ENCODE results near the gene ADAMTS16. TPM values are rescaled to one million over a fixed set of nuclear protein-coding genes. Genes with fewer than 3 reads are reported as not detected.

ADAMTS16 gene
- total RNA-seq, 1 experiment from 2014 or later: 12.3 TPM

DNA sequence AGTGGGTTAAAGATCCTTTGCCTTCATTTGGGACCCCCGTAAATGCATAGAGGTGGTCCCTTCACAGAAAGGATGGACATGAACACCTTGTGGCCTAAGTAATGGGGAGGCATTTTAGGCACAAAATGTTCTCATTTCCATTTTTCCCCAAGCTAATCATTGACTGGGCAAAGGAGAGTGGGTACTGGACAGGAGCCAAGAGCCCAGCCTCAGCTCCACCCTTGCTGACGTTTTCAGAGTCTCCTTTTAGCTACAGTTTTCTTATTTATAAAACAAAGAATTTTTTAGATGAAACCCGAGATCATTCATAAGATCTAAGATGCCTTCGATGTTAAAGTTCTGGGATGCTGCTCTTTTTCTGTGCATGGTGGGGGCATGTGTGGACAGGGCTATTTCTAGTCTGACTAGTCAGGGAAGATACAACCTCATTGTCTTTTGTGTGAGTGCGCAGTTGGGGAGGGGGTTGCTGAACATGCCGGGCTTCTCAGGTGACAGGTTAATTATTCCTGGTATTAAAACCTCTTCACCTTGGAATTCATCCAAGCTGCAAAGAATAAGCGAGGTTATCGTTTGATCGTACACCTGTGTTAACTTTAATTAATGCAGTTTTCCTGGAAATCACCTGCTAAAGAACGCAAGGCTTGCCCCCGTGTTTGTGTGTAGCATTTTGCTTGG is 48.4 kb downstream of the ADAMTS16 start:
- Histone ChIP-seq H3K27me3 (ENCODE audit: control insufficient read depth, insufficient read depth, low read length) (no peaks in the 10 kb centered on the region), H3K36me3 (replicated peaks; ENCODE audit: control insufficient read depth, insufficient read depth, low read length) (no peaks in the 10 kb centered on the region; the same call in 1 of the 2 replicates), H3K4me3 (ENCODE audit: insufficient read depth, low read depth, low read length) (no peak overlapping the region)
- no peak for DNase-seq

DNA sequence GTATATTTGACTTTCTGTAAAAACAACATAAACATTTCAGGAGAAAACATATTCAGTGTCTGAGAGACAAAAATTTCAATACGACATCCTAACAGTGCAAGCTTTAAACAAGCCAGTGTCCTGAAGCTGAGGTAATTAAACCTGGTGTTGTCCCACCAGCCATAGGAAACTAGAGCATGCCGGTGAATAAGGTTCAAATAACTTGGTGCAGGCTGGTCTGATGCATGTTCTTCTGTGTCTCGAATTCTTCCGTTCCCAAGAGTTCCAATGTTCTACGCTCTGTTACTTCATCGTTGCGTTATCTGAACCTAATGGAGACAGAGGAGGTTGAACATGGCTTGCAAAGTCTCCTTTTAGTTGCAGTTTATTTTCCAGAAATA is 48.9 kb downstream of the ADAMTS16 start:
- no peaks in the 10 kb centered on the region; the same call in 1 of the 2 replicates for H3K36me3 ChIP-seq (replicated peaks; ENCODE audit: control insufficient read depth, insufficient read depth, low read length)
- H3K27me3 ChIP-seq (ENCODE audit: control insufficient read depth, insufficient read depth, low read length): no peaks in the 10 kb centered on the region
- no peak for DNase-seq
- no peak overlapping the region for H3K4me3 ChIP-seq (ENCODE audit: insufficient read depth, low read depth, low read length)

DNA sequence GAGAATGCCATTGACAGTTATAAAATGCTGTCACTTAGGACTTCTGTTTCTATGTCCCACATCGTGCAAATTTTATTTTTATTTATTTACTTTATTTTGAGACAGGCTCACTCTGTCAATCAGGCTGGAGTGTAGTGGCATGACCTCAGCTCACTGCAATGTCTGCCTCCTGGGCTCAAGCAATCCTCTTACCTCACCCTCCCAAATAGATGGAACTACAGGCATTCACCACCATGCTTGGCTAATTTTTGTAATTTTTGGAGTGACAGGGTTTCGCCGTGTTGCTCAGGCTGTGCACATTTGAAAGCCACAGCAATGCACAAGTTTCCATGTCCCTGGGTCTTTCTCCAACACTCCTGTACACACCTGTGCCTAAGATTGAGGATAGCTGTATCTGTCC is 51.8 kb downstream of the ADAMTS16 start:
- Histone ChIP-seq H3K27me3 (ENCODE audit: control insufficient read depth, insufficient read depth, low read length) (no peaks in the 10 kb centered on the region), H3K4me3 (ENCODE audit: insufficient read depth, low read depth, low read length) (no peak overlapping the region), H3K36me3 (replicated peaks; ENCODE audit: control insufficient read depth, insufficient read depth, low read length) (no peaks in the 10 kb centered on the region; the same call in 1 of the 2 replicates)
- DNase-seq: no peak

DNA sequence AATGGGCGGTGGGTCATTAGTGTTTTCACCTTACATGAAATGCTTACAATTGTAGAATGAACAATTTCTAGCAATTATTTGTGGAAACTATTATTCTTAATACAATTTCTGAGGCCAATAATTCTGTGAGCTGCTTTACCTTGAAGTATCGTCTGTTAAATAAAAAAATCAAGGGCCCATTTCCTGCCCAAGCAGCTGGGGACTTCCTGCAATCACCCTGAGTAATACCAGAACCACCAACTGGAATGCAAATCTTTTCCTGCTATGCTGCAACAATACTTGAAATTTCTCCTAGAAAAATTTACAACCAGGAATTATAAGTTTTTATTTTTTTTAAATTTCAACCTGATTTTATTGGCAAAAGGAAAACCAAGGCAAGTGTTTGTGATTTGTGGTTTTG is 52.6 kb downstream of the ADAMTS16 start:
- Histone ChIP-seq H3K36me3 (replicated peaks; ENCODE audit: control insufficient read depth, insufficient read depth, low read length) (no peaks in the 10 kb centered on the region; the same call in 1 of the 2 replicates), H3K4me3 (ENCODE audit: insufficient read depth, low read depth, low read length) (no peak overlapping the region), H3K27me3 (ENCODE audit: control insufficient read depth, insufficient read depth, low read length) (no peaks in the 10 kb centered on the region)
- no peak for DNase-seq

DNA sequence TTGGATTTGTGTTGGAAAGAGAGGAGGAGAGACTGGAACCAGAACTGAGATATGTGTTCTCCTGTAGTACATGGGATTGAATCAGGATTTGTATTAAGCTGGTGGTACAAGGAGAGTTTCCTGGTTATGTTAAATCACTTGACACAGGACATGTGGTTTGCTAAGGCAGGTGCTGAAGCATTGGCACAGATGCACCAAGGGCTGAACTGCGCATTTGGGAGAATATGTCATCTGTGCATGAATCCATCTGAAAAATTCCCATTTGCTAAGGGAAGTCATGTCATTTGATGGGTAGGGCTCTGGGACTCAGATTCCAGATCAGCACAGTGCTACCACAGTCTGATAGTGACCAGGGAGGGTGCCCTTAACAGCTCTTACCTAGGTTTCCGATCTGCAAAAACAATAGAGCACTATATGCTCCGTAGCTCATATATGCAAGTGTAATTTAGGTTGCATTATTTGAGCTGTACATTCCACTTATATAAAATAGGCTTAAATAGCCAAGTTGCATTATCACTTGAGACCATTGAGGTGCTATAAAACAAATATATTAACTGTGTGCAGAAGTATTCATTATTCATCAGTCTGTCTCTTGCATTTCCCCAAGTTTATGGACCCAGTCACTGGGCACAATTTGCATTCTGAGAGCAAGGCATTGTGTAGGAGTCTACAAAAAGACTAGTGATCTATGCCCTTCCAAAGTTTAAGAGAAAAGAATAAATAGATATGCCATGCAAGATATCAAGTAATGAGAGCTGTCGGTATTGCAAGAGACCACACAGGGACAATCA is 55.2 kb downstream of the ADAMTS16 start:
- Histone ChIP-seq H3K4me3 (ENCODE audit: insufficient read depth, low read depth, low read length) (no peak overlapping the region), H3K27me3 (ENCODE audit: control insufficient read depth, insufficient read depth, low read length) (no peaks in the 10 kb centered on the region), H3K36me3 (replicated peaks; ENCODE audit: control insufficient read depth, insufficient read depth, low read length) (no peaks in the 10 kb centered on the region; the same call in 1 of the 2 replicates)
- DNase-seq: no peak

DNA sequence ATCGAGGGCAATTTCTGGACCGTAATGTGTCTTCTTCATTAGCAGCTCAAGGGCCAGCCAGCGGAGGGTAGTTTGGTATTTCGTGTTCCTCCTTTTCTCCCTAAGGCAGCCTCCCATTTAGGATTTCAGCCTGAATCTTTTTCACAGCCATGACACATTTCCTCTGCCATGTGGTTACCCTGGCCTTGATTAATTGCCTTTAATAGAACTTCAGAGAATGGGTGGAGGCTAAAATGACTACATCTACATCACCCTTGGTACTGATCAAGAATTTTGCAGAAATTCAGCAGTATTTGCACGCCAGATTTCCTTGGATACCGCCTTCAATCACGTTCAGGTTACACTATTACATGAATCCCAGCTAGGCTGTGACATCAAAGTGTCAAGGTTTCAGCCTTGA is 58.0 kb downstream of the ADAMTS16 start:
- Histone ChIP-seq H3K27me3 (ENCODE audit: control insufficient read depth, insufficient read depth, low read length) (no peaks in the 10 kb centered on the region), H3K4me3 (ENCODE audit: insufficient read depth, low read depth, low read length) (no peak overlapping the region), H3K36me3 (replicated peaks; ENCODE audit: control insufficient read depth, insufficient read depth, low read length) (no peaks in the 10 kb centered on the region)
- DNase-seq: no peak

DNA sequence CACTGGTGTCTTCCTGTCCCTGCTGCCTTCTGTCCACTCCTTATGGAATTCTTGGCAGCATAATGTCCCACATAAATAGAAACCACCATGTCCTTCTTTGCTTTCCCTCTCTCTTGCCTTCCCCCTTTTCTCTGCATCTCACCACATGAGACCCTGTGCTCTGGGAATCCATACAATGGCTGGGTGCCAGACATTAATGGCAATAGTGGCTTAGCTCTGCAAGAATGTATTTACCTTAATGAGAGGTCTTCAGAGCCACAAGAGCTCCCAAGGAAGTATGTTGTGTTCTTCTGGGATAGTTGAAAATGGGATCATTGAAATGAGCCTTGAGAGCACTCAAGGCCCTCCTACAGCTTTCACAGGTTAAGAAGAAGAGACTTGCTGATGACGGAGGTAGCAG is 58.7 kb downstream of the ADAMTS16 start:
- Histone ChIP-seq H3K27me3 (ENCODE audit: control insufficient read depth, insufficient read depth, low read length) (no peaks in the 10 kb centered on the region), H3K4me3 (ENCODE audit: insufficient read depth, low read depth, low read length) (no peak overlapping the region), H3K36me3 (replicated peaks; ENCODE audit: control insufficient read depth, insufficient read depth, low read length) (no peaks in the 10 kb centered on the region)
- DNase-seq: no peak

DNA sequence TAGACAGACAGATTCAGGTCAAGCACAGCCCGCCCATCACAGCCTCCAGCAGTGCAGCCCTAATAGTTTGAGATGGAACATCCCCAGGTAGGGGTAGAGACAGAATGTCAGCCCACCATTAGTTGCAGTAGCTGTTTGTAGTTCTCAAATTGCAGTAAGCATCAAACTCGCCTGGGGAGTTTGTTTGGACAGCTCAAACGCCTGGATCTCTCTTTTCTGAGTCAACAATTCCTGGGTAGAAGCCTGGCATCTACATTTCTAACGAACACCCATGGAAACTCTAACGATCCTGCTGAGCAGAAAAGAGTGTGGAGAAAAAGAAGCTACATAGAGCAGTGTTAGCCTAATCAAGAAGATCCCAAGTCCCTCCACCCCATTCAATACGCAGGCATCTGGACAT is 59.4 kb downstream of the ADAMTS16 start:
- DNase-seq: no peak
- no peaks in the 10 kb centered on the region for H3K27me3 ChIP-seq (ENCODE audit: control insufficient read depth, insufficient read depth, low read length)
- H3K36me3 ChIP-seq (replicated peaks; ENCODE audit: control insufficient read depth, insufficient read depth, low read length): no peaks in the 10 kb centered on the region
- no peak overlapping the region for H3K4me3 ChIP-seq (ENCODE audit: insufficient read depth, low read depth, low read length)

DNA sequence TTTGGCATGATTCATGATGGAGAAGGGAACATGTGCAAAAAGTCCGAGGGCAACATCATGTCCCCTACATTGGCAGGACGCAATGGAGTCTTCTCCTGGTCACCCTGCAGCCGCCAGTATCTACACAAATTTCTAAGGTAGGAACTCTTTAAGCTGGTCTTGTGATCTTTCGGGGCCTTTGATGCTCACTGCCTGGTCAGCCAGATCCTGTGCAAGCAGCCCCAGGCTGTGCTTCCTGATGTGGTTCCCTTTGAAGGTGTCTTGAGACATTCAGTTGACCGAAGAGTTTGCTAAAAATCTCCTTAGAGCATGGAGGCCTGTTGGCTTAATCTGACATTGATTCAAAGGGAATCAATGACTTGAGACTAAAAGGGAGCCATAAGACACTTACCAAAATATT is 60.0 kb downstream of the ADAMTS16 start:
- H3K36me3 ChIP-seq (replicated peaks; ENCODE audit: control insufficient read depth, insufficient read depth, low read length): no peaks in the 10 kb centered on the region
- no peak overlapping the region for H3K4me3 ChIP-seq (ENCODE audit: insufficient read depth, low read depth, low read length)
- DNase-seq: no peak
- no peaks in the 10 kb centered on the region for H3K27me3 ChIP-seq (ENCODE audit: control insufficient read depth, insufficient read depth, low read length)

DNA sequence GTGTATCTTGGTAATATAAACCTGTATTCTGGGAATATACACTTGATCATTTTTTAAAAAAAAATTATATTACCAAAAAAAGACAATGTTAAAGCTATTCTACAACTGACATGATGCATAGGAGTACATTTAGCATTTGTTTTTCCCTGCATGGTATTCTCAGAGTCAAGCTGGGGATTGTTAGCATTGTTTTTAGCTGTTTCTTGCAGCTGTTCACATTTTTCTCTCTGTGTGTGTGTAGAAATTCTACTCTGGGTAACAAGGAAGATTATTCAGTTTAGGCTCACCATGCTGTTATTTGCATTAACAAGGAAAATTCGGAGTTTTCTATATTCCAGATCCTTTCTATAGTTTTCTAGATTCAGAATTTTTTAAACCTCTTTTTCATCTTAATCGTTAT is 62.2 kb downstream of the ADAMTS16 start:
- no peaks in the 10 kb centered on the region for H3K27me3 ChIP-seq (ENCODE audit: control insufficient read depth, insufficient read depth, low read length)
- no peak overlapping the region for H3K4me3 ChIP-seq (ENCODE audit: insufficient read depth, low read depth, low read length)
- no peaks in the 10 kb centered on the region for H3K36me3 ChIP-seq (replicated peaks; ENCODE audit: control insufficient read depth, insufficient read depth, low read length)
- no peak for DNase-seq

DNA sequence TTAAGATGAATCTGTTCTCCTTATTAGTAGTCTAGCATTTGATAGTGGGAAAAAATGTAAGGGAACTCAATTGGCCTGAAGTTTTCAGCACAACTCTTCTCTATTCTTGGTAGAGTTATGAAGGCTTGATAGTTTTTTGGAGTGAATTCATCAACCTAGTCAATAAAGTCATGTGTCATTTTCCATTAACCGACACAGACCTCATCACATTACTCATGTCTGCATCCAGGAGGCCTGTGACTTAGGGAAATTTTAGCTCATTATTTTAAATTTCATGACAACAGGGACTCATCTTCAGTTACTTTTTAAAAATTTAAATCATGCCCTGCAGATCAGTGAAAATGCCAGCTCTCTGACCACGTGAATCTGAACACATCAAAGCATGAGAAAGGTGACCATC is 63.3 kb downstream of the ADAMTS16 start:
- no peaks in the 10 kb centered on the region for H3K36me3 ChIP-seq (replicated peaks; ENCODE audit: control insufficient read depth, insufficient read depth, low read length)
- no peaks in the 10 kb centered on the region for H3K27me3 ChIP-seq (ENCODE audit: control insufficient read depth, insufficient read depth, low read length)
- DNase-seq: no peak
- H3K4me3 ChIP-seq (ENCODE audit: insufficient read depth, low read depth, low read length): no peak overlapping the region

DNA sequence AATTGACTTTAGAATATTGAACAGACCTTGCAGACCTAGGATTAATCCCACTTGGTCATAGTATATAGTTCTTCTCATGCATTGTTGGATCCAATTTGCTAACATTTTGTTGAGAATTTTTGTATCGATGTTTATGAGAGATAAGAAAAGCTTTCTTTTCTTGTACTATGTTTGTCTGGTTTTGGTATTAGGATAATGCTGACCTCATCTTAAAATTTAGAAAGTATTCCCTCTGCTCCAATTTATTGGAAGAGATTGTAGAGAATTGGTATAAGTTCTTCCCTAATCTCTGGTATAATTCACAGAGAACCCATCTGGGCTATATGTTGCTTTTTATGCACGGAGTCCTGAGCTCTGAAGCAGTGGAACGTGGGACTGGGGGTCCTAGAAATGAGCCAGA is 67.7 kb downstream of the ADAMTS16 start:
- no peak overlapping the region for H3K4me3 ChIP-seq (ENCODE audit: insufficient read depth, low read depth, low read length)
- H3K27me3 ChIP-seq (ENCODE audit: control insufficient read depth, insufficient read depth, low read length): no peaks in the 10 kb centered on the region
- H3K36me3 ChIP-seq (replicated peaks; ENCODE audit: control insufficient read depth, insufficient read depth, low read length): no peaks in the 10 kb centered on the region; the same call in 1 of the 2 replicates
- DNase-seq: no peak

DNA sequence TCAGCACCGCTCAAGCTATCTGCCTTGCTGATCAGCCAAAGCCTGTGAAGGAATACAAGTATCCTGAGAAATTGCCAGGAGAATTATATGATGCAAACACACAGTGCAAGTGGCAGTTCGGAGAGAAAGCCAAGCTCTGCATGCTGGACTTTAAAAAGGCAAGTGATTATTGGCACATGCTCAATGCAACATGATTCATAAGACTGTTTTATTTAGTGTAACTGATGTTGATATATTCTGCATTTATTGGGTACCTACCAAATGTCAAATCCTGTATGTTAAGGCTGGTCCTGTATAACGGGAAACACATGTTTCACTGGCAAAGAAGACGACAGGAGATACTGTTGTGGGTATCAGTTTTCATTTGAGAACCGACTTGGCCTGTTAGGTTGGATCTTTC is 69.0 kb downstream of the ADAMTS16 start:
- Histone ChIP-seq H3K4me3 (ENCODE audit: insufficient read depth, low read depth, low read length) (no peak overlapping the region), H3K27me3 (ENCODE audit: control insufficient read depth, insufficient read depth, low read length) (no peaks in the 10 kb centered on the region), H3K36me3 (replicated peaks; ENCODE audit: control insufficient read depth, insufficient read depth, low read length) (no peaks in the 10 kb centered on the region; the same call in 1 of the 2 replicates)
- no peak for DNase-seq

DNA sequence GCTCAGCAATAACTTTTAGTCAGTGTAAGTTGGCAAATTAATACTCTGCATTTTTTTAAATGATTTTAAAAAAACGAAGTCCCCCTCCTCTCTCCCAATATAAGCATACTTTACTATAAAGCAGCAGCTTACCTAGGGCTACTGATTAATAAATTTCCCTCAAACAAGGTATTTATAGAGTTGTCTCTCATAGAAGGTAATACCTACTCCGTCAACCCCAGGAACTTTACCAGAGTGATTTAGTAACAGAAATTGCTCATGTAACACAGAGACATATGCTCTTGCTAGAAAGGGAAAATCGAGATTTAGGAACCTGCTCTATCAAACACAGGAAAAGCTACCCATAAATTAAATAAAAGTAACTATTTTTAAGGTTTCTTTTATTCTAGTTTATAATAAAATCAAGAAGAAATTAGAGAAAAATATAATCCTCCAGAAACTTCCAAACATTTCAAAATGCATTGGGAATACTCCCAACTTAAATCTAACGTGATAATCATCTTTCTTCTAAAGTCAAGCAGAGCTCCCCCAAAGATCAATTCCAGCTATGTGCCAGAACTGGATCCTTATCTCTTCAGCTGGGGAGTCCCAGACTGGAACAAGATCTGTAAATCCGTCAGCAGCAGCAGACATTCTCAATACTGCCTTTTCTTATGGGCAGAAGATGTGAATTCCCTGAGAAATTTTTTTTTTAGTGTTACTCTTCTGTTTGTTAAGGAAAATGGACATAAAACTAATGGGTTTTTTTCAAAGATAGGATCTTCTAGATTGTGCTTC is 69.6 kb downstream of the ADAMTS16 start:
- DNase-seq: no peak
- Histone ChIP-seq H3K36me3 (replicated peaks; ENCODE audit: control insufficient read depth, insufficient read depth, low read length) (no peaks in the 10 kb centered on the region; the same call in 1 of the 2 replicates), H3K4me3 (ENCODE audit: insufficient read depth, low read depth, low read length) (no peak overlapping the region), H3K27me3 (ENCODE audit: control insufficient read depth, insufficient read depth, low read length) (no peaks in the 10 kb centered on the region)

DNA sequence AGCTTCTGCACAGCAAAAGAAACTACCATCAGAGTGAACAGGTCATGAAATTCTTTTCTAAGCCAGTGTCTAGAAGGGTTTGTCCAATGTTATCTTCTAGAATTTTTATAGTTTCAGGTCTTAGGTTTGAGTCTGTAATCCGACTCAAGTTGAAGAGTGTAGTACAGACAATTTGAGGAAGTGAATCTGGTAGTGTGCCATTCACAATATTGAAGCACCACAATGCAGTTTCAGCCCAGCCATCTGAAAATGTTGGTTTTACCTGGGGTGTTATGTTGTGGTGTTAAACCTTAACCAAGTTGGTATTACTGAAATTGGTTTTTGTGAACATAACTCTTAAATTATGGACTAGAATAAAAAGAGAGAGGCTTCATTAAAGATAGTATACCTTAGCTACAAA is 77.2 kb downstream of the ADAMTS16 start:
- no peak overlapping the region for H3K4me3 ChIP-seq (ENCODE audit: insufficient read depth, low read depth, low read length)
- DNase-seq: no peak
- no peaks in the 10 kb centered on the region for H3K36me3 ChIP-seq (replicated peaks; ENCODE audit: control insufficient read depth, insufficient read depth, low read length)

More for the DNA sequence above, 77.2 kb downstream of the ADAMTS16 start:
- H3K27me3 ChIP-seq (ENCODE audit: control insufficient read depth, insufficient read depth, low read length): no peaks in the 10 kb centered on the region
